ENCODE measurements around the gene INPP5A.

- TF ChIP-seq CTCF (IDR thresholded peaks at IDR 0.05) (no peak), EZH2 (IDR thresholded peaks at IDR 0.05; ENCODE audit: borderline replicate concordance, insufficient read depth, low read depth, low read length, poor library complexity, severe bottlenecking) (no peak)
Measured at GRCh38 chr10:132740588-132740987, 203.0 kb downstream of the INPP5A start.
